NCI-H526 (cell line): ENCODE measurements around the gene TRIM72.
"Not testable (repeated sequence)": the region's sequence is repeated elsewhere in the genome, so short reads cannot be mapped to it uniquely, and the experiment has no call there.

Source experiments
- DNase-seq, 2 experiments: peaks; one replicate each; lab custom pipeline; 2025; lab: John Stamatoyannopoulos, UW

Gene TRIM72

GRCh38 chr16:31258366-31258765 lies 44.4 kb downstream of the TRIM72 start:
- no peak for DNase-seq

DNA sequence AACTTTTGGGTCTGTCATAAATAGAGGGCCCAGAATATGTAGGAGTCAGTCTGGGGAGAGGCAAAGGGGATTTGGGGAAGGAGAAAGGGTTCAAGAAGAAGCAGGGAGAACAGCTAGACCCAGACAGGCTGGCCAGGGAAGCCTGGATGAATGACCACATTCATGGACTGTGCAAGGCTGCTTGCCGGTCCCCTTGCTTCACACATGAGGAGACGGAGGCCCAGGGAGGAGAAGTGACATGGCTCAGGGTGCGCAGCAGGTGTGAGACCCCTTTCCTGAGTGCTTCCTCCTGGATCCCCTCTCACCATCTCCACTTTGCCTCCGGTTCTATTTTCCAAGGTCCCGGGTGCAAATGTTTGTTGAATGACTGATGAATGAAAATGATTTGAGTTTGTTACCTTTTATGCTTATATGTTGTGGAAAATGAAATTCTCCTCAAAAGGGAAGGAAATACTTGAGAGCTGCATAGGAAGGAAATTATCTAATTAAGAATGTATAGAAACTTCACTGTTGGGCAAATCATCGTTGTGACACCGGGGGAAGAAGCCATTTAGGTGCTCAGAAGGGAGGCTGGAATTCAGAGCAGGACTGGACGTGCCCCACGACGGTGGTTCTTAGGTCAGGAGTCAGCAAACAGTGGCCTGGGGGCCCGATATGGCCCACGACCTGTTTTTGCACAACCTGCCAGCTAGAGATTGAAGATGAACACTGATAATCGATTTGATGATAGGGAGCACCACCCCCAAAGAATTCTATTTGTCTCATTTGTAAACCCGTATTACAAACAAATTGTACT lies 46.4 kb downstream of the TRIM72 start:
- no peak for DNase-seq

- DNase-seq, result no peak
These were observed 48.2 kb downstream of the TRIM72 start for GRCh38 chr16:31262084-31262483.

DNA sequence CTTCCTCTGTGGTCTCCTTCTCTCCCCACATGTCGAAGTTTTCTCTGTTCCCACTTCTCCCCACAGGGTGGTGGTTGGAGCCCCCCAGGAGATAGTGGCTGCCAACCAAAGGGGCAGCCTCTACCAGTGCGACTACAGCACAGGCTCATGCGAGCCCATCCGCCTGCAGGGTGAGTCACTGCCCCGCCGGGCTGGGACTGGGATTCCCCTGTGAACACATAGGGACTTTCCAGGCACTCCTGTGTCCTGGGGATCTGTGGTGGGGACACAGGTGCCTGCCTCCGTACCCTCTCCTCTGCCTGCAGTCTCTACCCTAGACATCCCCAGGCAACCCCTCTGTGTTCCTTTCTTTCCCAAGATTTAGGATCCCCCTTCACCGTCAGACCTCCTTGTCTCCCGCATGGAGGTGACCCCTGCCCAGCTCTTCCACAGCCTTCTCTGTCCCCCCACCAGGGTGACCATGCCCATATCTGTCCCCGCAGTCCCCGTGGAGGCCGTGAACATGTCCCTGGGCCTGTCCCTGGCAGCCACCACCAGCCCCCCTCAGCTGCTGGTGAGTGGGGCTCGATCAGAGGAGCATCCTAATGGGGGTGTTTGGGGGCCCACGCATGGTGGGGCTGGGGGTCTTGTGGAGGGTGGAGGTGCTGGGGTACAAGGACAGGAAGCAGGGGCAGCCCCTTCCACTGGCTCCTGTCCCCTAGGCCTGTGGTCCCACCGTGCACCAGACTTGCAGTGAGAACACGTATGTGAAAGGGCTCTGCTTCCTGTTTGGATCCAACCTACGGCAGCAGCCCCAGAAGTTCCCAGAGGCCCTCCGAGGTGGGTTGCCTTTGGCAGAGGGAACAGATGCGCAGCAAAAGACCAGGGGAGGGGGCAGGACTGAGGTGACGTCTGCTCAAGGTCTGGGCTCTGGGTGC lies 51.7 kb downstream of the TRIM72 start:
- DNase-seq, result no peak

DNA sequence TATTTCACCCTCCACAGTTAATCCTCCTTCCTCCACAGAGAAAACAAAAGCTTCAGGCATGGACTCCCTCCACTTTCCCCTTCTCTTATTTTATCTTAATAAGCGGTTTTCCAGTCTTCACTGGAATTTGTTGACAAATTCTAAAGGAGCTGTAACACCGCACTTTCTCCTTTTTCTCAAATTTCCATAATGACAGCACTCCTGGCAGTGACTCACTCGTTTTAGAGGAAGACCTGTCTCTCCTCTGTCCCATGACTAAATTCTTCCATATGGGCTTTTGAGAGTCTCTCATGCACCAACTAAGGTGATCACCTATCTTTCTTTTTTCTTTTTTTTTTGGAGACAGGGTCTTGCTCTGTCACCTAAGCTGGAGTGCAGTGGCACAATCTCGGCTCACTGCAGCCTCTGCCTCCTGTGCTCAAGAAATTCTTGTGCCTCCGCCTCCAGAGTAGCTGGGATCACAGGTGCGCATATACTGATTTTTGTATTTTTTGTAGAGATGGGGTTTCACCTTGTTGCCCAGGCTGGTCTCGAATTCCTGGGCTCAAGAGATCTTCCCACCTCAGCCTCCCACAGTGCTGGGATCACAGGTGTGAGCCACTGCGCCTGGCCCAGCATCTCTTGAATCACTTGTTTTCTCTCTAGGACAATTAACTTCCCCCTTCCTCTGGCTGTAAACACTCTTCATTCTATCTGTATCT lies 53.6 kb downstream of the TRIM72 start:
- DNase-seq, result no peak

- no peak for DNase-seq
These were observed 54.1 kb downstream of the TRIM72 start for GRCh38 chr16:31268033-31268365.

DNA sequence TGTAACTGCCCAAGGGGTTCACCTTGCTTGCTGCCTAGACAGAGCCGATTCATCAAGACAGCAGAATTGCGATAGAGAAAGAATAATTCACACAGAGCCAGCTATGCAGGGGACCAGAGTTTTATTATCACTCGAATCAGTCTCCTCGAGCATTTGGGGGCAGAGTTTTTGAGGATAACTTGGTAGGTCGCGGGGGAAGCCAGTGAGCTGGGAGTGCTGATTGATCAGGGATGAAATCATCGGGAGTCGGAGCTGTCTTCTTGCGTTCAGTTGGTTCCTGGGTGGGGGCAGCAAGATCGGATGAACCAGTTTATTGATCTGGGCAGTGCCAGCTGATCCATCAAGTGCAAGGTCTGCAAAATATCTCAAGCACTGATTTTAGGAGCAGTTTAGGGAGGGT lies 55.0 kb downstream of the TRIM72 start:
- no peak for DNase-seq

- no peak for DNase-seq
These were observed 55.6 kb downstream of the TRIM72 start for GRCh38 chr16:31269541-31269940.

GRCh38 chr16:31269973-31270372 lies 56.1 kb downstream of the TRIM72 start:
- not testable (repeated sequence) for DNase-seq

- no peak for DNase-seq
These were observed 56.9 kb downstream of the TRIM72 start for GRCh38 chr16:31270795-31271194.

DNA sequence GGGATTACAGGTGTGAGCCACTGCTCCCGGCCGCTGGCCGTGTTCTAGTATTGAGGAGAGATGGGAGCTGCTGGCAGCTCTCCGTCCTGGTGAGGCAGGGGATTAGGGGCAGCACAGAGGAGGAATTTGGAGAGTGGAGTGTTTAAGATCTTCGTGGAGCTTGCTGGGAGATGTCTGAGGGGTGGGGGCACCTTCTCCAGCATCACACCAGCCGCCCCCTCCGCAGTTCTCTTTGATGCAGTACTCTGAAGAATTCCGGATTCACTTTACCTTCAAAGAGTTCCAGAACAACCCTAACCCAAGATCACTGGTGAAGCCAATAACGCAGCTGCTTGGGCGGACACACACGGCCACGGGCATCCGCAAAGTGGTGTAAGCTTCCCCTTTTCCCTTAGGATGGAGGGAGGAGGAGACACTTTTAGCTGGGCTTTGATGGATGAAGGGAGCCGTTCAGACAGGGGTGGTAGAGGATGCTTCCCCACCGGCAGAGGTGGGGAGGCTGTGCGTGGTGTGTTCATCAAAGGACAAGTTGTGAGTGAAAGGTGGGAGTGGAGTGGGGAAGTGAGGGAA lies 57.8 kb downstream of the TRIM72 start:
- no peak for DNase-seq

DNA sequence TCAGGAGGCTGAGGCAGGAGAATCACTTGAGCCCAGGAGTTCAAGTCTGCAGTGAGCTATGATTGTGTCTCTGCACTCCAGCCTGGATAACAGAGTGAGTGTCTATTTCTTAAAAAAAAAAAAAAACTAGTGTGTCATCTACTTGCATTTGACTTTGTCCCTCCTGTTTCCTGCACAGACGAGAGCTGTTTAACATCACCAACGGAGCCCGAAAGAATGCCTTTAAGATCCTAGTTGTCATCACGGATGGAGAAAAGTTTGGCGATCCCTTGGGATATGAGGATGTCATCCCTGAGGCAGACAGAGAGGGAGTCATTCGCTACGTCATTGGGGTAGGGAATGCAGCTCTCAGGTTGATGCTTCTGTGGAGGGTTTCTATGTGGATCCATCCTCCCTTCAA lies 59.3 kb downstream of the TRIM72 start:
- no peak for DNase-seq

GRCh38 chr16:31273676-31274075 lies 59.8 kb downstream of the TRIM72 start:
- DNase-seq, result no peak

DNA sequence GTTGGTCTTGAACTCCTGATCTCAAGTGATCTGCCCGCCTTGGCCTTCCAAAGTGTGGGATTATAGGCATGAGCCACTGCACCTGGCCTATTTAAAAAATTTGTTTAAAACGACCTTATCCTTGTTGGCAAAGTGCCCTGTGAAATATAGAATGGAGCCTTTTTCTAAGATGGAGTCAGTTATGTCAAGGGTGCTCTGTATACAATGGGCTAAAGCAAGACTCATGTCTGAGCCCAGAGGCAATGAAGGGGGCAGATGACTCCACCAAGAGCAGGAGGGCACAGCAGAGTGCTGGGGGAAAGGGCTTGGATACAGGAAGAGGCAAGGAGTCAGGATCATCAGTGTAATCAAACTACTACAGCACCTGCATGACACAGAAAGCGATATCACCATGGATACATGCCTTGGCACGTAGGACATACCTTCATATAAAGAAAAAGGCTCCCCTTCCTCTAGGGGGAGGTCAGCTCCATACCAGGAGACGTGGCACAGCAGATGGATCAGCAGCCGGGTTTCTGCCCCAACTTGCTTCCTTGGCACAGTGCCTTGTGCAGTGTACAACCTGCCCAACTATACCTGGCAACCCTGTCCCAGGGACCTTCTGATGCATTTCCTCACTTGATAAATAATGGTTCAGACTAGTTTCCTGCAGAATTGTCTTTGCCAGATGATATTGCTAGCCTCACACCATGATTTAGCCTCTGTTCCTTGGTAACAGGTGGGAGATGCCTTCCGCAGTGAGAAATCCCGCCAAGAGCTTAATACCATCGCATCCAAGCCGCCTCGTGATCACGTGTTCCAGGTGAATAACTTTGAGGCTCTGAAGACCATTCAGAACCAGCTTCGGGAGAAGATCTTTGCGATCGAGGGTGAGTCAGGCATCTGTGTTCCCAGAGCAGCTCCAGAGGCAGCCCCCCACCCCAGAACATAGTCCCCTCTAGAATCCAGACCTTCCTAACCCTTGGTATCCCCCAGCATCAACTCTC lies 61.2 kb downstream of the TRIM72 start:
- DNase-seq, result no peak

DNA sequence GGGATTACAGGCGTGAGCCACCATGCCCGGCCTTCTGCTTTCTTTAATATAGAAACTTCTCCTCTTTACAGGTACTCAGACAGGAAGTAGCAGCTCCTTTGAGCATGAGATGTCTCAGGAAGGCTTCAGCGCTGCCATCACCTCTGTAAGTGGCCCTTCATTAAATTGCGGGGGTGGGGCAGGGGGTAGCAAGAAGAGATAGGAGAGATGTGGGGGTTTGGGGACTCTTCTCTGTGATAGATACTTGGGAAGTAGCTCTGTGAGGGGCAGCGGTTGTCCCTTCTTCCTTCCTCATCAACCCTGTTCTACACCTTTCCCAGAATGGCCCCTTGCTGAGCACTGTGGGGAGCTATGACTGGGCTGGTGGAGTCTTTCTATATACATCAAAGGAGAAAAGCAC lies 62.7 kb downstream of the TRIM72 start:
- no peak for DNase-seq

DNA sequence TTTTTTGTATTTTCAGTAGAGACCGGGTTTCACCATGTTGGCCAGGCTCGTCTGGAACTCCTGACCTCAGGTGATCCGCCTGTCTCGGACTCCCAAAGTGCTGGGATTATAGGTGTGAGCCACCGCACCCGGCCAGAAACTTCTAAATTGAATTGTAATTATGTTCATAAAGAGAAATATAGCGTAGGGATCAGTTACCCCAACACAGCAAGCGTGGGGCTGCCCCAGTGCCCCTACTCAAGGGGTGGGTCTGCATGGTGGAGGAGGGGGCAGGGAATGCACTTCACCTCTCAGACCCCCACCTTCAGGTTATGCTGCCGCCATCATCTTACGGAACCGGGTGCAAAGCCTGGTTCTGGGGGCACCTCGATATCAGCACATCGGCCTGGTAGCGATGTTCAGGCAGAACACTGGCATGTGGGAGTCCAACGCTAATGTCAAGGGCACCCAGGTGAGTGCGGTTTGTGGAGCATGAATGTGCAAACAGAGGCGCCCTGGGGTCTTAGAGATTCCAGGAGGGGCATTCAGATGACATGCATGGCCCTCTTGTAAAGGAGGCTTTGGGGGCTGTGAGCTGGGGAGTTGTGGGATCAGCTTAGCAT lies 63.8 kb downstream of the TRIM72 start:
- DNase-seq, result no peak

GRCh38 chr16:31278853-31279252 lies 64.9 kb downstream of the TRIM72 start:
- not testable (repeated sequence) for DNase-seq
